IPS DF 6.9 (cell line): ENCODE measurements around the gene C5.

Experiments used
- DNase-seq: peaks from one replicate; pipeline ENCODE4 v3.0.0-alpha.2; 2013; ENCODE audit warnings: low read depth, low spot score
- H3K27ac ChIP-seq: one replicate; pipeline ENCODE4 v1.5.1; 2013; ENCODE audit warnings: low read length, control low read depth
- H3K27me3 ChIP-seq: 2 replicates; pipeline ENCODE4 v1.6.1; 2013; ENCODE audit warnings: mild to moderate bottlenecking, low read length; ENCODE audit not compliant: control insufficient read depth, insufficient read depth
- H3K36me3 ChIP-seq: 2 replicates; pipeline ENCODE4 v1.6.1; 2013; ENCODE audit warnings: low read length; ENCODE audit not compliant: control insufficient read depth, insufficient read depth
- H3K4me1 ChIP-seq: 2 replicates; pipeline ENCODE4 v1.6.1; 2013; ENCODE audit warnings: low read length; ENCODE audit not compliant: control insufficient read depth, insufficient read depth
- H3K4me3 ChIP-seq: 2 replicates; pipeline ENCODE4 v1.5.1; 2013; ENCODE audit warnings: mild to moderate bottlenecking, low read length
- H3K9me3 ChIP-seq: 2 replicates; pipeline ENCODE4 v1.6.1; 2013; ENCODE audit warnings: low read length, inconsistent platforms; ENCODE audit not compliant: control insufficient read depth, insufficient read depth
- WGBS: extraction: QIAGEN DNeasy Blood & Tissue Kit; methylation state at CpG from one replicate; pipeline ENCODE4 v1.1.7; 2013; ENCODE audit warnings: mixed read lengths, missing lambda C conversion rate; ENCODE audit not compliant: insufficient read length, insufficient coverage; 5-methylcytosine and 5-hydroxymethylcytosine counted together

The C5 gene

DNA sequence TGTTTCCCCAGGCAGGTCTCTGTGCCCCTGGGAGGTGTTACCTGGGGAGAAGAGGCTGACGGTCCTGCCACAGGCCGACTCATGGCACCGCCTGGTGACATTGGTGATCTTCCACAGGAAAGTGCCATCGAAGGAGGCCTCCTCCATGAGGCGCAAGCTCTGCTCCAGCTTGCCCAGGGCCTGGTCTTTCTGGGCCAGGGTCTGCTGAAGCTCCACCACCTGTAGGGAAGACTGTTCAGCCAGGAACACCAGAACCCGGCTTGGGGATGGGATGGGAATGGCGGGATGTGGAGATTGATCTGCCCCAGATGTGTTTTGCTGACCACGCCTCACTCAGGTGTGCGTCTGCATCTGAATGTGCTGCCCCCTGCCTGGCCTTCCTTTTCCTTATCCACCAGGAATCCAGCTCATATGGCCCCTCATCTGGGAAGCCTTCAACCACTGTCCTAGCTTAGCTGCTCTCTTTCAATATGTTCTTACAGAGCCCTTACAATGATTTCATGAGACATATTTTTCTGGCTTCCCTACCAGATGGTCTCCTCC lies 138.7 kb downstream of the C5 start:
- Histone ChIP-seq H3K9me3 (no peaks in the 10 kb centered on the region), H3K4me3 (no peak overlapping the region), H3K4me1 (peaks cover 3% of the 10 kb centered on the region; the same call in 1 of the 2 replicates), H3K27ac (no peak overlapping the region), H3K36me3 (no peaks in the 10 kb centered on the region), H3K27me3 (no peaks in the 10 kb centered on the region)
- no peak for DNase-seq
- WGBS: no CpG with 5 or more reads among the region's 9 CpGs

DNA sequence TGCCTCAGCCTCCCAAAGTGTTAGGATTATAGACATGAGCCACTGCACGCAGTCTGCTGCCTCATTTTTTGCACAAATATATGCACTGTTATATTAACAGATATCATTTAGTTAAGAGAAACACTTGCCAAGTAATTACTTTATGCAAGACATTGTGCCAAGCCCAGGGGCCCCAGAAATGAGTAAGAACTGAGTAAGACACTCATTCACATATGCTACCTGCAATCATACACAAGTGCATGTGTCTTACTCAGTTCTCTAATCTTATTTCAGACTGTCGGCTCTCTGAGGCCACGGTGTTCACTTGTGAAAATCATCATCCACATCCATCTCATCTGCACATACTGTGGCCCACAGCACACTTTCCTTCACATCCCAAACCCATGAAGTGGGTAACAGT lies 139.4 kb downstream of the C5 start:
- no peak overlapping the region for H3K4me3 ChIP-seq
- peaks cover 3% of the 10 kb centered on the region; the same call in 1 of the 2 replicates for H3K4me1 ChIP-seq
- DNase-seq: no peak
- no peaks in the 10 kb centered on the region for H3K36me3 ChIP-seq
- H3K27me3 ChIP-seq: no peaks in the 10 kb centered on the region
- no CpG with 5 or more reads among the region's 3 CpGs for WGBS
- H3K27ac ChIP-seq: no peak overlapping the region
- H3K9me3 ChIP-seq: no peaks in the 10 kb centered on the region

DNA sequence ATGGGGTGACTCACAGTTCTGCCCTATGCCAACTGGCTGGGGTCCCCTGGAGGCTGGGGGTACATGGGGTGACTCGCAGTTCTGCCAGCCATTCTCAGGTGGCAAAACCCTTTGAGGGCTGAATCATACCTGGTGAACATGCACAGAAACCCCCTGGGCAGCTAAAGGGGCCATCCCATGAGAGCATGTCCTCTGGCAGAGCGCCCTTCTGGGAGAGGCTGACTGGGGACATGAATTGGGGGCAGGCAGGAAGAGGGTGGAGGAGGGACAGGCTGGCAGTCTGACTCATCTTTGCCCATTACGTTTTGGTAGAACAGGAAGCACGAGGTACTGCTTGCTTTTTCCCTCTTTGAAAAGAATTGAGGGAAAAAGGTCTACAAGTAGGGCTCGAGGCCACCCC lies 140.2 kb downstream of the C5 start:
- Histone ChIP-seq H3K27me3 (no peaks in the 10 kb centered on the region), H3K4me1 (peaks cover 3% of the 10 kb centered on the region; the same call in 1 of the 2 replicates), H3K36me3 (no peaks in the 10 kb centered on the region), H3K27ac (no peak overlapping the region), H3K9me3 (no peaks in the 10 kb centered on the region), H3K4me3 (no peak overlapping the region)
- no CpG with 5 or more reads among the region's 5 CpGs for WGBS
- no peak for DNase-seq

DNA sequence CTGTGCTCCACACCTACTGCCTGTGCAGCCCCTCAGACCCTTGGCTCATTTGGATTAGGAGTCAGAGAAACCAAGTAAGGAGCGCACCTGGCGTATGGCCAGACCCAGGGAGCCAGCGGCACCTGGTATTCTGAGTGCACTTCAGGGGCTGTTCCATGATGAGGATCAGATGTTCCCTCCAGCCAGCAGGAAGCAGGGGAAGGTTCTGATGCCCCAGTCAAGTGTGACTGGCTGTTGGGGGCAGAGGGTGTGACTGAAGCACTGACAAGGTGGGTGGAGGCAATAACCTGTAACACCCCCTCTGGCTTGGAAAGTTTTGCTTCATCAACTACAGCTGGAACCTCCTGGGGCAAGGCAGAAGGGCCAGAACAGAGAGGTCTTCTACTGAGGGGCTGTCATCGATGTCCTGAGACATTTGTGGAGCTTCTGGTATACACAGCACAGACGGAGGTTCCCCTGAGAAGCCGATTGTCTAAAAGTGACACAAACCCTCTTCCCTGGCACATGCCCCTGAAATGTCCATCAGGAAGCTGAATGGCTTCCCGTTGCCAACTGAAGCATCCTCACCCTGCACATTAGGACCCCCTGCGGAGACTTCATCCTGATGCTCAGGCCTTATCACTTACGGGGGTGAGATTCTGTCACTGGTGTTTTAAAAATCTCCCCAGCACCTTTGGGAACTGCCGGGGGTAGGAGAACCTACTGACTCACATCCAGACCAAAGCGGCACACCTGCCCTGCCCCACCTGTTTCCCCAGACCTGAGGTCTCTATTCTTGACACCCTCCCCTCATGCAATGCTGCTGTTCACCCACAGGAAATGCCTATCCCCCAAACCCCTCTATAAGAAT lies 144.5 kb downstream of the C5 start:
- Histone ChIP-seq H3K9me3 (no peaks in the 10 kb centered on the region), H3K27me3 (no peaks in the 10 kb centered on the region), H3K27ac (no peak overlapping the region), H3K4me3 (no peak overlapping the region), H3K36me3 (no peaks in the 10 kb centered on the region), H3K4me1 (no peaks in the 10 kb centered on the region)
- no peak for DNase-seq
- WGBS: no CpG with 5 or more reads among the region's 11 CpGs

DNA sequence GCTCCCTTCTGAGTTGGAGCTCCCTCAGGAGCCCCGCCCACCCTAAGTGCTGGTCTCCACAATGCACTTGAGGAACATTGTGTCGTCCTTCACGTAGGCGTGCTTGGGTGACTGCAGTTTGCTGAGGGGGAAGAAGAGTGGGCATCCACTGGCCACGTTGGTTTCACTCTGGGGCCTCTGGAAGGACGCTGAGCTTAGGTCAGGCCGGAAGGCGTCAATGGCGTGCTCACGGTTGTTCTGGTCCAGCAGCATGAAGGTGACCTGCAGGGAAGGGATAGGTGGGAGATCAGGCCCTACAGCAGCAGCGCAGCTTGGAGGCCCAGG lies 145.1 kb downstream of the C5 start:
- Histone ChIP-seq H3K4me1 (no peaks in the 10 kb centered on the region), H3K27me3 (no peaks in the 10 kb centered on the region), H3K27ac (no peak overlapping the region), H3K4me3 (no peak overlapping the region), H3K36me3 (no peaks in the 10 kb centered on the region), H3K9me3 (no peaks in the 10 kb centered on the region)
- WGBS: no CpG with 5 or more reads among the region's 11 CpGs
- no peak for DNase-seq

DNA sequence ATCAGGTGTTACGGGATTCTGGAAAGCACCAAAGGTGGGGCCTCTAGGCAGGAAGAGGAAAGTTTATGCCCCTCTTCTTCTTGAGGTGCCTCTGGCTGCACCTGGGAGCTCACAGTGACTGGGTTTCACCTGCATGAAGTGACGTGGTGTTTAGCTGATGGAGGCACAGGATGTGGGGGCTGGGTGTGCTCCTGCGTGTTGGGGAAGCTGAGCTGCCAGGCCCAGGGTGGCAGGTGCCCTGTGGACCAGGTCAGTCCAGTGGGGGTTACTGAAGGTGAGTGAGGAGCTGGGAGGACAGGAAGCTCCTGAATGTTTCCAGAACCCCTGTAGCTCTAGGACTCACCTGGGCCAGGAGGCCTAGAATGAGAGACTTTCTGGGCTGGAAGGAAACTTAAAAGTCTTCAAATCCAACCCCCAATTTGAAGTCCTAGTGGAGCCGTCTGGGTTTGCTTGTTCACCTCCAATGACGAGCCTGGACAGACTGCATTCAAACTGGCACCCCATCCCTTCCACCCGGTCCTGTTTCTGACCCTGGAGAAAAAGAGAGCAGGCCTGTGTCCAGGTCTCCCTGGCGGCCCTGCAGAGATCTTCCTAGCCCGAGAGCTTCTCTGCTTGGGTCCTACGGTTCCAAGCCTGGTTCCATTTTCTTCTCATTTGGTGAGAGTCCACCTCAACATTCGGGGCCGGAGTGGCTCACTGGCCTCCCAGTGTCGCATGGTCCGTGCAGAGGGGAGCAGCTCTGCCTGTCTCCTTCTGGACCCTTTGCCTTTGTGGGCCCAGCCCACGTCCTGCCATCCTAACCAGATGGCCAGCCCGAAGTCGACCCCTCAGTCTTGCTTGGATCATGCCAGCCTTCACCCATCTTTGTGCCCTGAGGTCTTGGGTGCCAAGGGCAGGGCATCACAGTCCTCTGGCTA lies 145.8 kb downstream of the C5 start:
- no peak for DNase-seq
- H3K4me3 ChIP-seq: no peak overlapping the region
- no peaks in the 10 kb centered on the region for H3K9me3 ChIP-seq
- no peaks in the 10 kb centered on the region for H3K36me3 ChIP-seq
- no CpG with 5 or more reads among the region's 16 CpGs for WGBS
- H3K4me1 ChIP-seq: no peaks in the 10 kb centered on the region
- H3K27me3 ChIP-seq: no peaks in the 10 kb centered on the region
- H3K27ac ChIP-seq: no peak overlapping the region

DNA sequence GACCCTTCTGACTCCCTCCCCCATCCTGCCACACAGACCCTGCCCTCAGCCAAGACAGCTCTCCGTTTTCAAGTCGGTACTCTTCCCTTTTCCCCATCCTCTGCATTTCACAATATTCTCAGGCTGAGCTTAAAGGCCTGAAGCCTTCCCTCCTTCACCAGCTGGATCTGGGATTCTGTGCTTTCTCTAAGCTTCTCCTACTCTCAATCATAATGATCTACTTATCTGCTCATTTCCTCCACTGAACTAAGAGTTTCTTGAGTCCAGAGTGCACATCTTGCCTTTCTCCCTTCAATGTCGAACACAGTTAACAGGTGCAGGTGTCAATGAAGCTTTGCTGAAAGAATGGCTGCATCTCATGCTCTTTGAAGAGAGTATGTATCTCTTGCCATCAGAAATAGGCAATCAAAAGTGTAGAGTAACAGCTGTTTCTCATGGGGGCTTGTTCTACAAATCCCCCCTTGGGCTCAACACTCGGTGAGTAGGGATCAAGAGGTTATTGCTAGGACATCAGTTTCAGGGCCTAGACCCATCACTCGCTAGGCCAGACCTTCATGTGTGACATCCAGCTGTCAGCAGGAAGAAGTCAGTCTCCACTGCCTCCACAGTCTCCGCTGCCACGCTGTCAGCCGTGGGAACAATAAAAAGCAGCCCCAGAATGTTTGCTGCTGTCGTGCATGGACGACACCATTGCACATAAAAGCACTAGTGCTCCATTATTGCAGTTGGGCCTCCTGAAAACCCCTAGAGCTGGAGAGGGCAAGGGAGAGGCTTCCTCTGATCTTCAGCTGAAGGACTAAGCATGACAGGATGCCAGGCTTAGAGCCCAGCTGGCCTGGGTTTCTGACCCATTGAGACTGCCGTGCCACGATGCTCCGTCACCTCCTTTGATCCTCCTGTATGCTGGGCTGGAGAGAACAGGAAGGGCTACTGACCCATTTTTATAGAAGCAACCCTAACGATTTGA lies 147.2 kb downstream of the C5 start:
- no peaks in the 10 kb centered on the region for H3K36me3 ChIP-seq

More for the DNA sequence above, 147.2 kb downstream of the C5 start:
- DNase-seq: no peak
- Histone ChIP-seq H3K4me3 (no peak overlapping the region), H3K9me3 (no peaks in the 10 kb centered on the region), H3K27ac (no peak overlapping the region), H3K27me3 (no peaks in the 10 kb centered on the region), H3K4me1 (no peaks in the 10 kb centered on the region)
- no CpG with 5 or more reads among the region's 14 CpGs for WGBS
